Body of pancreas (tissue), 4 donors: ENCODE data around the gene PPIH.

Experiments
- CTCF ChIP-seq, 7 experiments: fragments of 450-650 bp in 4 of 7; fragments of 200-600 bp in 3 of 7; sonication (generic) in 3 of 7; IDR thresholded peaks; one replicate each; pipeline ENCODE4 v1.5.1; 2016 to 2019; ENCODE audit warnings: antibody characterized with exemption in 7 of 7
- POLR2A ChIP-seq, 3 donors: fragments of 450-650 bp; IDR thresholded peaks; one replicate each; pipeline ENCODE4 v1.6.1; 2016; ENCODE audit warnings: antibody characterized with exemption in 3 of 3, mild to moderate bottlenecking in 2 of 3

- TF ChIP-seq POLR2A (IDR thresholded peaks at IDR 0.05) (no peak), CTCF (IDR thresholded peaks at IDR 0.05) (no peak)
These were observed 34.7 kb downstream of the PPIH start for GRCh38 chr1:42692911-42693310.
